ENCODE measurements around the gene SKIL. TPM values are rescaled to one million over a fixed set of nuclear protein-coding genes. Genes with fewer than 3 reads are reported as not detected.

SKIL gene
- polyA plus RNA-seq, 3 donors from 2014 or later = 4.9 to 10.8 (median 10.5) TPM

- Mint-ChIP-seq H3K36me3 (no peaks in the 10 kb centered on the region), H3K27me3 (ENCODE audit: low read depth in 3 of 3) (peaks cover 3 to 12% (median 6%) of the 10 kb centered on the region in 3 donors), H3K4me3 (no peak overlapping the region), H3K4me1 (peaks cover 16 to 21% of the 10 kb centered on the region in 2 donors), H3K9me3 (no peaks in the 10 kb centered on the region), H3K27ac (no peak overlapping the region)
- DNase-seq = no peak
These were observed 65.6 kb downstream of the SKIL start for GRCh38 chr3:170423001-170423615.

- no peak for DNase-seq
- no peaks in the 10 kb centered on the region for H3K9me3 Mint-ChIP-seq
- H3K4me3 Mint-ChIP-seq = no peak overlapping the region
- H3K27me3 Mint-ChIP-seq (ENCODE audit: low read depth in 3 of 3) = peaks cover 0 to 7% (median 6%) of the 10 kb centered on the region in 3 donors
- H3K4me1 Mint-ChIP-seq = peaks cover 12 to 30% of the 10 kb centered on the region in 2 donors
- H3K27ac Mint-ChIP-seq = no peak overlapping the region
- H3K36me3 Mint-ChIP-seq = no peaks in the 10 kb centered on the region
These were observed 67.4 kb downstream of the SKIL start for GRCh38 chr3:170424879-170425278.

- Mint-ChIP-seq H3K9me3 (no peaks in the 10 kb centered on the region), H3K27me3 (ENCODE audit: low read depth in 3 of 3) (peaks cover 2 to 4% (median 3%) of the 10 kb centered on the region in 3 donors), H3K36me3 (no peaks in the 10 kb centered on the region), H3K4me1 (peaks cover 7 to 24% of the 10 kb centered on the region in 2 donors), H3K4me3 (no peak overlapping the region), H3K27ac (peak overlapping the region in 2 of 6 donors; percentile 16 to 17)
- no peak for DNase-seq
These were observed 68.2 kb downstream of the SKIL start for GRCh38 chr3:170425491-170426239.

GRCh38 chr3:170426240-170426797, 68.8 kb downstream of the SKIL start:
- Mint-ChIP-seq H3K27me3 (ENCODE audit: low read depth in 3 of 3) (peaks cover 2 to 4% (median 2%) of the 10 kb centered on the region in 3 donors), H3K4me1 (peaks cover 6 to 23% of the 10 kb centered on the region in 2 donors), H3K4me3 (no peak overlapping the region), H3K27ac (peak overlapping the region in 2 of 6 donors; percentile 16 to 17), H3K9me3 (no peaks in the 10 kb centered on the region), H3K36me3 (no peaks in the 10 kb centered on the region)
- no peak for DNase-seq

- no peak for DNase-seq
- no peaks in the 10 kb centered on the region for H3K9me3 Mint-ChIP-seq
- H3K36me3 Mint-ChIP-seq = no peaks in the 10 kb centered on the region
These were observed 70.6 kb downstream of the SKIL start for GRCh38 chr3:170428095-170428494.

GRCh38 chr3:170429050-170429449, 71.5 kb downstream of the SKIL start:
- no peaks in the 10 kb centered on the region for H3K9me3 Mint-ChIP-seq
- no peak for DNase-seq
- no peaks in the 10 kb centered on the region for H3K36me3 Mint-ChIP-seq
- H3K4me3 Mint-ChIP-seq = no peak overlapping the region
- no peak overlapping the region for H3K27ac Mint-ChIP-seq
- H3K27me3 Mint-ChIP-seq (ENCODE audit: low read depth in 3 of 3) = peaks cover 2 to 4% (median 2%) of the 10 kb centered on the region in 3 donors
- peaks cover 6 to 23% of the 10 kb centered on the region in 2 donors for H3K4me1 Mint-ChIP-seq

More at GRCh38 chr3:170428095-170428494, 70.6 kb downstream of the SKIL start:
- H3K4me1 Mint-ChIP-seq = peaks cover 6 to 23% of the 10 kb centered on the region in 2 donors
- H3K27me3 Mint-ChIP-seq (ENCODE audit: low read depth in 3 of 3) = peaks cover 2 to 4% (median 2%) of the 10 kb centered on the region in 3 donors
- no peak overlapping the region for H3K27ac Mint-ChIP-seq
- no peak overlapping the region for H3K4me3 Mint-ChIP-seq

GRCh38 chr3:170431054-170431453, 73.5 kb downstream of the SKIL start:
- no peaks in the 10 kb centered on the region for H3K36me3 Mint-ChIP-seq
- H3K4me3 Mint-ChIP-seq = no peak overlapping the region
- DNase-seq = no peak
- H3K4me1 Mint-ChIP-seq = peaks cover 6 to 18% of the 10 kb centered on the region in 2 donors
- no peak overlapping the region for H3K27ac Mint-ChIP-seq
- no peaks in the 10 kb centered on the region for H3K9me3 Mint-ChIP-seq
- peaks cover 2 to 4% (median 2%) of the 10 kb centered on the region in 3 donors for H3K27me3 Mint-ChIP-seq (ENCODE audit: low read depth in 3 of 3)

- H3K4me3 Mint-ChIP-seq = no peak overlapping the region
- no peak for DNase-seq
These were observed 74.9 kb downstream of the SKIL start for GRCh38 chr3:170432416-170432815.

GRCh38 chr3:170436697-170437096, 79.2 kb downstream of the SKIL start:
- Mint-ChIP-seq H3K36me3 (no peaks in the 10 kb centered on the region), H3K9me3 (no peaks in the 10 kb centered on the region), H3K4me1 (no peaks in the 10 kb centered on the region), H3K27ac (no peak overlapping the region), H3K27me3 (ENCODE audit: low read depth in 3 of 3) (peaks cover 2 to 5% (median 4%) of the 10 kb centered on the region in 3 donors), H3K4me3 (no peak overlapping the region)
- DNase-seq = no peak

More at GRCh38 chr3:170432416-170432815, 74.9 kb downstream of the SKIL start:
- H3K27me3 Mint-ChIP-seq (ENCODE audit: low read depth in 3 of 3) = peaks cover 0 to 2% (median 2%) of the 10 kb centered on the region in 3 donors
- peaks cover 3 to 13% of the 10 kb centered on the region in 2 donors for H3K4me1 Mint-ChIP-seq
- no peaks in the 10 kb centered on the region for H3K36me3 Mint-ChIP-seq
- no peaks in the 10 kb centered on the region for H3K9me3 Mint-ChIP-seq
- no peak overlapping the region for H3K27ac Mint-ChIP-seq

GRCh38 chr3:170437176-170437575, 79.7 kb downstream of the SKIL start:
- peaks cover 2 to 5% (median 4%) of the 10 kb centered on the region in 3 donors for H3K27me3 Mint-ChIP-seq (ENCODE audit: low read depth in 3 of 3)
- no peaks in the 10 kb centered on the region for H3K36me3 Mint-ChIP-seq
- no peaks in the 10 kb centered on the region for H3K9me3 Mint-ChIP-seq
- H3K27ac Mint-ChIP-seq = no peak overlapping the region
- no peak overlapping the region for H3K4me3 Mint-ChIP-seq
- no peak for DNase-seq
- H3K4me1 Mint-ChIP-seq = no peaks in the 10 kb centered on the region

GRCh38 chr3:170437696-170438407, 80.3 kb downstream of the SKIL start:
- Mint-ChIP-seq H3K4me1 (no peaks in the 10 kb centered on the region), H3K36me3 (no peaks in the 10 kb centered on the region), H3K9me3 (no peaks in the 10 kb centered on the region), H3K27ac (no peak overlapping the region), H3K4me3 (no peak overlapping the region), H3K27me3 (ENCODE audit: low read depth in 3 of 3) (peaks cover 2 to 5% (median 4%) of the 10 kb centered on the region in 3 donors)
- DNase-seq = no peak

GRCh38 chr3:170438836-170439235, 81.3 kb downstream of the SKIL start:
- Mint-ChIP-seq H3K4me1 (no peaks in the 10 kb centered on the region), H3K27ac (no peak overlapping the region), H3K9me3 (no peaks in the 10 kb centered on the region), H3K4me3 (no peak overlapping the region), H3K27me3 (ENCODE audit: low read depth in 3 of 3) (peaks cover 2 to 5% (median 4%) of the 10 kb centered on the region in 3 donors), H3K36me3 (no peaks in the 10 kb centered on the region)
- no peak for DNase-seq

GRCh38 chr3:170440344-170440743, 82.8 kb downstream of the SKIL start:
- Mint-ChIP-seq H3K9me3 (no peaks in the 10 kb centered on the region), H3K27ac (no peak overlapping the region), H3K4me1 (no peaks in the 10 kb centered on the region), H3K36me3 (no peaks in the 10 kb centered on the region), H3K4me3 (no peak overlapping the region), H3K27me3 (ENCODE audit: low read depth in 3 of 3) (peaks cover 2 to 6% (median 5%) of the 10 kb centered on the region in 3 donors)
- no peak for DNase-seq

All from immature natural killer cell (primary cell).